Natural killer cell (primary cell): ENCODE measurements around the gene CAMTA1. TPM values are rescaled to one million over a fixed set of nuclear protein-coding genes. Genes with fewer than 3 reads are reported as not detected.

Experiments used
- ATAC-seq, 3 donors: fragments of 150-1000 bp in 2 of 3; fragments of 200-7000 bp in 1 of 3; cut with Tn5 transposase; 1 replicate in 1 of 3; 2 replicates in 2 of 3; pipeline ENCODE4 v1.10.0; 2021; ENCODE audit warnings: mild to moderate bottlenecking in 2 of 3, moderate library complexity in 2 of 3
- DNase-seq, 2 donors: peaks; one replicate each; pipeline versions ENCODE4 v3.0.0 to v3.0.0-alpha.2; 2013 to 2021; ENCODE audit warnings: mixed read lengths in 1 of 2
- H3K27ac ChIP-seq: one replicate; pipeline ENCODE4 v1.5.1; 2013; ENCODE audit warnings: mild to moderate bottlenecking, low read length
- H3K27me3 ChIP-seq: one replicate; pipeline ENCODE4 v1.6.1; 2013; ENCODE audit warnings: low read length; ENCODE audit not compliant: control insufficient read depth, insufficient read depth
- H3K36me3 ChIP-seq: one replicate; pipeline ENCODE4 v1.6.1; 2013; ENCODE audit warnings: low read length; ENCODE audit not compliant: control insufficient read depth, insufficient read depth
- H3K4me1 ChIP-seq: one replicate; pipeline ENCODE4 v1.6.1; 2013; ENCODE audit warnings: low read length; ENCODE audit not compliant: control insufficient read depth, insufficient read depth
- H3K4me3 ChIP-seq: one replicate; pipeline ENCODE4 v1.5.1; 2013; ENCODE audit warnings: low read length
- H3K9me3 ChIP-seq: one replicate; pipeline ENCODE4 v1.6.1; 2013; ENCODE audit warnings: low read length; ENCODE audit not compliant: control insufficient read depth, insufficient read depth
- H3K27ac Mint-ChIP-seq, 2 donors: one replicate each; pipeline ENCODE4 v1.8.0; 2022; ENCODE audit warnings: mild to moderate bottlenecking in 2 of 2, mixed read lengths in 2 of 2, moderate library complexity in 1 of 2
- H3K27me3 Mint-ChIP-seq, 2 donors: one replicate each; pipeline ENCODE4 v1.8.0; 2022; ENCODE audit warnings: low read depth in 2 of 2, mixed read lengths in 2 of 2
- H3K36me3 Mint-ChIP-seq: one replicate; pipeline ENCODE4 v1.8.0; 2022; ENCODE audit warnings: mixed read lengths
- H3K4me1 Mint-ChIP-seq, 2 donors: one replicate each; pipeline ENCODE4 v1.8.0; 2022; ENCODE audit warnings: mixed read lengths in 2 of 2
- H3K4me3 Mint-ChIP-seq: one replicate; pipeline ENCODE4 v1.8.0; 2022; ENCODE audit warnings: mild to moderate bottlenecking, moderate library complexity, mixed read lengths
- H3K9me3 Mint-ChIP-seq, 2 donors: one replicate each; pipeline ENCODE4 v1.8.0; 2022; ENCODE audit warnings: mixed read lengths in 2 of 2
- WGBS: methylation state at CpG from one replicate; pipeline ENCODE4 v1.1.7; 2013; ENCODE audit warnings: missing lambda C conversion rate; ENCODE audit not compliant: insufficient coverage; 5-methylcytosine and 5-hydroxymethylcytosine counted together
- intact Hi-C: fragments of 100-400 bp; cut with micrococcal nuclease; formaldehyde crosslinking; loops from one replicate; pipeline ENCODE4 v1.14.2; 2022
- total RNA-seq, 4 donors: library from RNA; stranded (reverse); fragments of 120-200 nt in 1 of 4; gene quantifications; one replicate each; pipeline versions ENCODE4 v1.2.3 to v1.2.4, GENCODE V29; 2013 to 2022
- TF ChIP-seq, protein P1 (sequence below): fragments of 200-600 bp; IDR thresholded peaks from one replicate; pipeline ENCODE4 v1.8.0; 2022; ENCODE audit warnings: antibody characterized with exemption

The CAMTA1 gene
- total RNA-seq, 3 donors from 2014 or later (not counting 1 experiment from before 2014, with no cell fraction given): 40.6 to 53.3 (median 44.9) TPM

DNA sequence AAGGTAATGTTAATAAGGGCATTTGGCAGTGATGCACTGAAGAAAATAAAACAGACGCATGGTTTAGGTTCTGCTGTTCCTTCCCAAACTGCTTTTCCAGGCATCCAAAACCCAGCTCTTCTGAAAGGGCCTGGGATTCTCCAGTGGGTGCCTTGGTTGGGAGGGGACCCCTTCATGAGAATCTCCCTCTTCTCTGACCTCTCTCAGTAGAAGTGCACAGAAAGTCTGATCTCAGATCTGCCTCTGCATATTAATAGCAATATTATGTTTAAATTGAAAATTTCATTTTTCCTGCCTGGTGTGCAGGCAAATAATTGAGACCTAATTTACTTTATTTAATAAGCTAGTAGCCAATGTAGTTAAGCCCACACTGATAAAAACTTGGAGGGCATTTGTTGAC, 260.6 kb downstream of the CAMTA1 start:
- Mint-ChIP-seq H3K4me3 (no peak overlapping the region), H3K27me3 (peaks cover 5 to 6% of the 10 kb centered on the region in 2 donors), H3K9me3 (no peaks in the 10 kb centered on the region), H3K4me1 (no peaks in the 10 kb centered on the region), H3K36me3 (no peaks in the 10 kb centered on the region), H3K27ac (no peak overlapping the region)
- Histone ChIP-seq H3K27me3 (no peaks in the 10 kb centered on the region), H3K36me3 (no peaks in the 10 kb centered on the region), H3K27ac (no peak overlapping the region), H3K9me3 (no peaks in the 10 kb centered on the region), H3K4me1 (no peaks in the 10 kb centered on the region), H3K4me3 (no peak overlapping the region)
- 82% methylated on average over 1 of the region's 1 CpG for WGBS
- intact Hi-C loops: no loop called here
- ATAC-seq (no peak), DNase-seq (no peak)
- TF ChIP-seq, protein P1, sequence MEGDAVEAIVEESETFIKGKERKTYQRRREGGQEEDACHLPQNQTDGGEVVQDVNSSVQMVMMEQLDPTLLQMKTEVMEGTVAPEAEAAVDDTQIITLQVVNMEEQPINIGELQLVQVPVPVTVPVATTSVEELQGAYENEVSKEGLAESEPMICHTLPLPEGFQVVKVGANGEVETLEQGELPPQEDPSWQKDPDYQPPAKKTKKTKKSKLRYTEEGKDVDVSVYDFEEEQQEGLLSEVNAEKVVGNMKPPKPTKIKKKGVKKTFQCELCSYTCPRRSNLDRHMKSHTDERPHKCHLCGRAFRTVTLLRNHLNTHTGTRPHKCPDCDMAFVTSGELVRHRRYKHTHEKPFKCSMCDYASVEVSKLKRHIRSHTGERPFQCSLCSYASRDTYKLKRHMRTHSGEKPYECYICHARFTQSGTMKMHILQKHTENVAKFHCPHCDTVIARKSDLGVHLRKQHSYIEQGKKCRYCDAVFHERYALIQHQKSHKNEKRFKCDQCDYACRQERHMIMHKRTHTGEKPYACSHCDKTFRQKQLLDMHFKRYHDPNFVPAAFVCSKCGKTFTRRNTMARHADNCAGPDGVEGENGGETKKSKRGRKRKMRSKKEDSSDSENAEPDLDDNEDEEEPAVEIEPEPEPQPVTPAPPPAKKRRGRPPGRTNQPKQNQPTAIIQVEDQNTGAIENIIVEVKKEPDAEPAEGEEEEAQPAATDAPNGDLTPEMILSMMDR: no peak

DNA sequence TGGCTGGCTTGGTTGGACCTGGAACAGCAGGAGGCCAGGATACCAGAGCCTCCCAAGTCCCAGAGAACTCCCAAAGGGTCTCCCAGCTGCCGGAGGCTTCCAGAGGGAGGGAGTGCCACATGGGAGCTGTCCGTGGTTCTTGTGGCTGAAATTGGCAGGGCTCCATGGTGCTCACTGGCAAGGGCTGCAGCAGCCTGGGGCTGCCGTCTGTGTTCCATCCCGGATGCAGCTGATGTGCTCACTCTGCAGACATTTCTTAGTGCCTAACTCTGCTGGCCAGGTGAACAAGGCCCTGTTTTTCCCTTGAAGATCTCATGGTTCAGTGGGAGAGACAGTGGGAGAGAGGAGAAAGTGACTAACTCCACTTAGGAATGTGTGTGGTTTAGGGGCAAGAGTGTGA, 261.1 kb downstream of the CAMTA1 start:
- 21% methylated on average over 4 of the region's 4 CpGs for WGBS
- intact Hi-C loops: no loop called here
- Histone ChIP-seq H3K27ac (no peak overlapping the region), H3K36me3 (no peaks in the 10 kb centered on the region), H3K4me3 (no peak overlapping the region), H3K27me3 (no peaks in the 10 kb centered on the region), H3K4me1 (no peaks in the 10 kb centered on the region), H3K9me3 (no peaks in the 10 kb centered on the region)
- Mint-ChIP-seq H3K27me3 (peaks cover 5 to 6% of the 10 kb centered on the region in 2 donors), H3K9me3 (no peaks in the 10 kb centered on the region), H3K27ac (no peak overlapping the region), H3K36me3 (no peaks in the 10 kb centered on the region), H3K4me3 (no peak overlapping the region), H3K4me1 (no peaks in the 10 kb centered on the region)
- TF ChIP-seq, protein P1: no peak
- ATAC-seq (no peak), DNase-seq (no peak)

DNA sequence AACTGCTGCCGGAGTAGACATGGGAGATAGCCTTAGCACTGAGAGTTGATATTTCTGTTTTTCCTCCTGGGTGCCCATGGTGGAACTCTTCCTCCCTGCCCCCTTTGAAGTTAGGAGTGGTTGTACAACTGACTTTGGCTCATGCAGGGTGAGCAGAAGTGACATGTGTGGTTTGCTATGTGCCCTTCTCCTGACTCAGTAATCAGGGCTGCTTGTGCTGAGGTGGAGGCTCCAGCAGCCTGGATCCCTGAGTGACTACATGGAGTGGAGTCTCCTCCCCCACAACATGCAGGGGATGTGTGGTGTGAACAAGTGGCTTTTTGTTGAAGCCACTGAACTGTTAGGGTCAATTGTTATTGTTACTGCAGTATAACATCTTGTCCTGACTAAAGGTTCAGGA, 261.6 kb downstream of the CAMTA1 start:
- Histone ChIP-seq H3K9me3 (no peaks in the 10 kb centered on the region), H3K36me3 (no peaks in the 10 kb centered on the region), H3K4me3 (no peak overlapping the region), H3K4me1 (no peaks in the 10 kb centered on the region), H3K27ac (no peak overlapping the region), H3K27me3 (no peaks in the 10 kb centered on the region)
- Mint-ChIP-seq H3K9me3 (no peaks in the 10 kb centered on the region), H3K4me3 (no peak overlapping the region), H3K4me1 (no peaks in the 10 kb centered on the region), H3K36me3 (no peaks in the 10 kb centered on the region), H3K27ac (no peak overlapping the region), H3K27me3 (peaks cover 2 to 6% of the 10 kb centered on the region in 2 donors)
- no peak for DNase-seq
- TF ChIP-seq, protein P1: no peak
- no peak for ATAC-seq
- intact Hi-C loops: no loop called here
- 93% methylated on average over 1 of the region's 1 CpG for WGBS

DNA sequence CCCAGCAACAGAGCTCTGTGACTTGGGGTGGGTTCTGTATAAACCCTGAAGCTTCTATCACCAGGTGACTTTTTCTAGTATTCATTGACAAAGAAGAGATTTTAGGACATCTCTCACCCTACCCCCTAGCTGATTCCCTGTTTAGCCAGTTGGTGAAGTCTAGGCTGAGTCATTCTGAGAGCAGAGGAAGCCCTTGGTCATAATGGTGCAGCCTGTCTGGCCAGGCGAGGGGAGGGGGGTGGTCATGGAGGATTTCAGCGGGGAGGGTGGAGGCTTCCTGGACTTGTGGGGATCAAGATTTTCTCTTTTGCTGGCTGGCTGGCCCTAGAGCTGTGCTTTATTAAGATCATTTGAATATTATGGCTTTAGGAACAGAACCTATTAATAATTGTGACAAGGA, 262.6 kb downstream of the CAMTA1 start:
- intact Hi-C loops: no loop called here
- Mint-ChIP-seq H3K27me3 (peaks cover 0 to 6% of the 10 kb centered on the region in 2 donors), H3K9me3 (no peaks in the 10 kb centered on the region), H3K36me3 (no peaks in the 10 kb centered on the region), H3K4me3 (no peak overlapping the region), H3K27ac (no peak overlapping the region), H3K4me1 (no peaks in the 10 kb centered on the region)
- Histone ChIP-seq H3K27me3 (no peaks in the 10 kb centered on the region), H3K9me3 (no peaks in the 10 kb centered on the region), H3K4me3 (no peak overlapping the region), H3K27ac (no peak overlapping the region), H3K36me3 (no peaks in the 10 kb centered on the region), H3K4me1 (no peaks in the 10 kb centered on the region)
- DNase-seq: no peak
- 69% methylated on average over 2 of the region's 2 CpGs for WGBS
- TF ChIP-seq, protein P1: no peak
- ATAC-seq: no peak
